ENCODE results near the gene SLC38A9.

DNA sequence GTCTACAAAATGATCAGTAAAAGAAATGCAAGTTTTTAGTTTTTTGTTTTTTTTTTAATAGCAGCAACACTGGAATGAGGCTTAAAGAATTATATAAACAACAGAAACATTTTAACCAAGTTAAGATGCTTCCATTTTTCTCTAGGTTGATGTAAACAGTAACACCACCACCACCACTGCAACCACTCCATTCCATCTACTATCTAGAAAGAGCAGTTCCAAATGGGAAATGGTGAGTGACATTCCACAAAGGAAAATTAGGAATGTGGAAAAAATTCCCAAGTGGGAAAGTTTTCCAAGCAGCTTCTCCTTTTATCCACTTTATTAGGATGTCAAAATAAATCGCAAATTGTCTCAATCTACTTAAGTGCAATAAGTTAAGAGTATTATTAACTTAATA lies 32.6 kb downstream of the SLC38A9 start:
- TF ChIP-seq POLR2AphosphoS5 (IDR thresholded peaks at IDR 0.05) = no peak
- TF ChIP-seq POLR2A (IDR thresholded peaks at IDR 0.05) = no peak

All from prostate gland (tissue), 1 donor.